K562 (cell line): ENCODE data around the gene TRIM3. TPM values are rescaled to one million over a fixed set of nuclear protein-coding genes. Genes with fewer than 3 reads are reported as not detected.

Experiments used
- ATAC-seq: fragments of 200-7000 bp; cut with Tn5 transposase; 3 replicates; pipeline ENCODE4 v1.9.1; 2020; ENCODE audit warnings: moderate library complexity
- BruUV-seq: library from RNA; stranded (reverse); fragments of 400-500 nt; replicated peaks from 2 replicates; lab custom pipeline; 2021; lab: Mats Ljungman, UMichigan
- CTCF ChIA-PET: fragments of 300-600 bp; formaldehyde crosslinking; extraction: SDS; loops from one replicate; lab custom pipeline; 2021; ENCODE audit warnings: low intra/inter-chr PET ratio; lab: Yijun Ruan, JAX
- POLR2A ChIA-PET: fragments of 300-600, 350-650 bp; sonication (Branson Sonifier 250); formaldehyde crosslinking; extraction: SDS; loops from one replicate; lab custom pipeline; 2021; ENCODE audit warnings: antibody characterized with exemption, inconsistent platforms; lab: Yijun Ruan, JAX
- DNase-seq, 4 experiments: peaks; one replicate each; pipeline versions ENCODE4 v3.0.0 to v3.0.0-alpha.2; 2011 to 2018; ENCODE audit warnings: low spot score in 3 of 4, mixed read lengths in 3 of 4; ENCODE audit errors: extremely low read depth in 1 of 4
- FAIRE-seq: peaks from 2 replicates; lab custom pipeline; 2011; peaks lifted over from hg19 to GRCh38; lab: Jason Lieb, UNC
- H2AFZ ChIP-seq: 2 replicates; pipeline ENCODE4 v1.6.0; 2011; ENCODE audit warnings: low read depth, low read length, control low read depth, inconsistent platforms
- H3K27ac ChIP-seq: fragments of 200-600 bp; 3 replicates; pipeline ENCODE4 v1.8.0; 2011; ENCODE audit warnings: low read depth, mild to moderate bottlenecking, control low read depth, inconsistent platforms, low read length, moderate library complexity, mixed read lengths; ENCODE audit errors: extremely low read depth
- H3K27me3 ChIP-seq, 2 experiments: fragments of 300-600 bp in 1 of 2; 2 replicates in 1 of 2; 3 replicates in 1 of 2; pipeline versions ENCODE4 v1.6.0 to v1.8.0; 2011; ENCODE audit warnings: inconsistent platforms in 2 of 2, low read length in 2 of 2, mild to moderate bottlenecking in 1 of 2, mixed read lengths in 1 of 2, moderate library complexity in 1 of 2; ENCODE audit not compliant: control insufficient read depth in 2 of 2, insufficient read depth in 2 of 2
- H3K36me3 ChIP-seq: fragments of 300-600 bp; 3 replicates; pipeline ENCODE4 v1.8.0; 2011; ENCODE audit warnings: mild to moderate bottlenecking, low read length, inconsistent platforms; ENCODE audit not compliant: control insufficient read depth, insufficient read depth
- H3K4me1 ChIP-seq, 2 experiments: fragments of 200-600 bp in 1 of 2; replicated peaks in 1 of 2; 2 replicates in 1 of 2; 3 replicates in 1 of 2; pipeline versions ENCODE4 v1.5.1 to v1.8.0; 2011; ENCODE audit warnings: inconsistent platforms in 2 of 2, low read length in 2 of 2, mild to moderate bottlenecking in 1 of 2, mixed read lengths in 1 of 2, moderate library complexity in 1 of 2; ENCODE audit not compliant: control insufficient read depth in 2 of 2, insufficient read depth in 2 of 2
- H3K4me2 ChIP-seq: 2 replicates; pipeline ENCODE4 v1.6.1; 2011; ENCODE audit warnings: low read length, control low read depth, inconsistent platforms, mixed read lengths; ENCODE audit not compliant: insufficient read depth
- H3K4me3 ChIP-seq: fragments of 200-600 bp; sonication (generic), shearing (Covaris generic); 2 replicates; pipeline ENCODE4 v1.5.1; 2016; ENCODE audit warnings: control low read depth, inconsistent platforms
- H3K79me2 ChIP-seq: fragments of 200-600 bp; 3 replicates; pipeline ENCODE4 v1.8.0; 2011; ENCODE audit warnings: low read length, inconsistent platforms; ENCODE audit not compliant: control insufficient read depth, insufficient read depth
- H3K9ac ChIP-seq, 2 experiments: 2 replicates each; pipeline versions ENCODE4 v1.6.0 to v1.6.1; 2011; ENCODE audit warnings: low read depth in 2 of 2, low read length in 2 of 2, control low read depth in 1 of 2, inconsistent platforms in 1 of 2, mild to moderate bottlenecking in 1 of 2, mixed read lengths in 1 of 2; ENCODE audit not compliant: insufficient read depth in 1 of 2
- H3K9me1 ChIP-seq: one replicate; pipeline ENCODE4 v1.6.0; 2011; ENCODE audit warnings: inconsistent platforms, mild to moderate bottlenecking, low read length, moderate library complexity; ENCODE audit not compliant: control insufficient read depth, insufficient read depth
- H3K9me3 ChIP-seq: replicated peaks from 2 replicates; pipeline ENCODE4 v1.5.1; 2011; ENCODE audit warnings: low read depth, low read length, inconsistent platforms; ENCODE audit not compliant: control insufficient read depth, insufficient read depth
- H4K20me1 ChIP-seq: replicated peaks from 2 replicates; pipeline ENCODE4 v1.6.1; 2011; ENCODE audit warnings: low read length, inconsistent platforms, mixed read lengths; ENCODE audit not compliant: control insufficient read depth, insufficient read depth
- NFIC ChIP-seq: fragments of 450-650 bp; IDR thresholded peaks from 2 replicates; pipeline ENCODE4 v1.6.1; 2017; ENCODE audit warnings: mild to moderate bottlenecking, inconsistent platforms
- PHTF2 ChIP-seq: fragments of 250-450 bp; sonication (Bioruptor Pico); IDR thresholded peaks from 2 replicates; pipeline ENCODE4 v1.5.0; 2021; ENCODE audit warnings: mild to moderate bottlenecking
- POLR2AphosphoS5 ChIP-seq: IDR thresholded peaks from 2 replicates; pipeline ENCODE4 v1.6.1; 2011; ENCODE audit warnings: mild to moderate bottlenecking, low read depth, low read length, moderate library complexity; ENCODE audit not compliant: control insufficient read depth, insufficient read depth
- PRPF4 ChIP-seq: fragments of 200-400 bp; formaldehyde crosslinking; IDR thresholded peaks from one replicate; pipeline ENCODE4 v1.6.1; 2017; ENCODE audit warnings: low read length, low read depth, mild to moderate bottlenecking; ENCODE audit not compliant: insufficient read depth, poor library complexity, severe bottlenecking
- ZKSCAN1 ChIP-seq: fragments of 150-350 bp; IDR thresholded peaks from 2 replicates; pipeline ENCODE4 v1.6.1; 2016; ENCODE audit warnings: low read depth, low read length
- WGBS: fragments of 100-300 bp; shearing (Covaris generic); methylation state at CpG from one replicate; pipeline ENCODE4 v1.1.6; 2016; ENCODE audit warnings: low coverage, mixed read lengths; ENCODE audit not compliant: insufficient coverage; ENCODE audit errors: missing lambda C conversion rate; 5-methylcytosine and 5-hydroxymethylcytosine counted together
- in situ Hi-C: fragments of 300-500 bp; cut with MboI; formaldehyde crosslinking; loops from 4 replicates; pipeline ENCODE4 v1.15.0; 2018; ENCODE audit warnings: inconsistent platforms, mixed read lengths
- intact Hi-C: fragments of 100-400 bp; cut with micrococcal nuclease; formaldehyde crosslinking; loops from 2 replicates; pipeline ENCODE4 v1.14.2; 2022
- polyA plus RNA-seq, 8 experiments: library from polyadenylated mRNA; depleted of rRNA in 4 of 8; stranded (reverse) in 5 of 8; unstranded in 3 of 8; fragments of >200 nt; fragmentation: Nextera tagmentation in 2 of 8; fragmentation: Illumina TruSeq in 1 of 8; extraction: Ambion mirVana in 2 of 8; extraction: Trizol in 1 of 8; gene quantifications; 2 replicates each; pipeline versions ENCODE4 v1.2.1 to v1.2.3, GENCODE V29; 2011 to 2014; ENCODE audit warnings: inconsistent platforms in 1 of 8, missing spikeins in 1 of 8
- total RNA-seq, 7 experiments: library from RNA; depleted of rRNA in 6 of 7; stranded (reverse); fragments of >200 nt in 6 of 7; fragmentation: Illumina TruSeq in 2 of 7; extraction: Trizol in 2 of 7; gene quantifications; 2 replicates each; pipeline versions ENCODE4 v1.2.1 to v1.2.3, GENCODE V29; 2011 to 2021; ENCODE audit warnings: low replicate concordance in 1 of 7
- TF ChIP-seq, protein P1 (sequence below): sonication (generic); formaldehyde crosslinking; IDR thresholded peaks from 2 replicates; pipeline ENCODE4 v1.8.0; 2023; ENCODE audit warnings: mild to moderate bottlenecking, missing genetic modification reagents

Gene TRIM3
- total and polyA plus RNA-seq, 9 of the 15 experiments (the other 6 are each of a cell fraction or from before 2014, with no cell fraction given): 0.45 to 9.2 (median 4.7) TPM

DNA sequence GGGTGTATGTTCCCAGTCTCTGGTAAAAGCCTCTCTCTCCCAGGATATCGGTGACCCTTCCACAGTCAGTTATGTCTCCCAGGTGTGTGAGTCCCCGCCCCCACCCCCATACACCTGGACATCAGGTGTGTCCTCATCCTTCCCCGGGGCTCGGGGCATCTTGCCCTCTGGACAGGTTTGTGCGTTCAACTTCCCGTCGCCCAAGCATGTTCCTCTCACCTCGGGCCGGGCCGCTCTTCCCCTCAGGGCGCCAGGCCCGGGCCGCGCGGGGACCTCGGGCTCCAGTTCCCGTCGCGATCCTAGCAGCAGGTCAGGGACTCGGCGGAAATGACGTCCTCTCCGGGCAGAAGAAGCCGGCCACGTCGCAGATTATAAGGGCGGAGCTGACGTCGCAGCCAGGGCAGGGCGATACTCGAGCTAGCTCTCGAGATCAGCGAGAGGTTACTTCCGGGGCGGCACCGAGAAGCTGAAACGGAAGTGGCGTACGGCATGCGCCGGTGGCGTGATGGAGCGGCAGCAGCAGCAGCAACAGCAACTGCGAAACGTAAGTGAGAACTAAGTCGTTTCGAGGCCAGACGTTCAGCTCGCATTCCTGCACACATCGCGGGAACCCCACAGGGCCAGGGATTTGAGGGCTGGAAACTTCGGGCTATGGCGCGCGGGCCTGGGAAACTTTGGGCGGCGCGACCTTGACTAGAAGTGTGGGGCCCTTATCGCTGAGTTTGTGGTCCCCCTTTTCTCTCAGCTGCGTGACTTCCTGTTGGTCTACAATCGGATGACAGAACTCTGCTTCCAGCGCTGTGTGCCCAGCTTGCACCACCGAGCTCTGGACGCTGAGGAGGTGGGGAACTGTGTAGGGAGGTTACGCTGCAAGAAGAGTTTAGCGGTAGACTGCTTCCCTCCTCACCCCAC lies 7.5 kb upstream of the TRIM3 start, which contains the start of the genes ARFIP2 and TIMM10B (continued):
- TF ChIP-seq, protein P1, sequence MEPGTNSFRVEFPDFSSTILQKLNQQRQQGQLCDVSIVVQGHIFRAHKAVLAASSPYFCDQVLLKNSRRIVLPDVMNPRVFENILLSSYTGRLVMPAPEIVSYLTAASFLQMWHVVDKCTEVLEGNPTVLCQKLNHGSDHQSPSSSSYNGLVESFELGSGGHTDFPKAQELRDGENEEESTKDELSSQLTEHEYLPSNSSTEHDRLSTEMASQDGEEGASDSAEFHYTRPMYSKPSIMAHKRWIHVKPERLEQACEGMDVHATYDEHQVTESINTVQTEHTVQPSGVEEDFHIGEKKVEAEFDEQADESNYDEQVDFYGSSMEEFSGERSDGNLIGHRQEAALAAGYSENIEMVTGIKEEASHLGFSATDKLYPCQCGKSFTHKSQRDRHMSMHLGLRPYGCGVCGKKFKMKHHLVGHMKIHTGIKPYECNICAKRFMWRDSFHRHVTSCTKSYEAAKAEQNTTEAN (CRISPR knock-in tag): no peak

DNA sequence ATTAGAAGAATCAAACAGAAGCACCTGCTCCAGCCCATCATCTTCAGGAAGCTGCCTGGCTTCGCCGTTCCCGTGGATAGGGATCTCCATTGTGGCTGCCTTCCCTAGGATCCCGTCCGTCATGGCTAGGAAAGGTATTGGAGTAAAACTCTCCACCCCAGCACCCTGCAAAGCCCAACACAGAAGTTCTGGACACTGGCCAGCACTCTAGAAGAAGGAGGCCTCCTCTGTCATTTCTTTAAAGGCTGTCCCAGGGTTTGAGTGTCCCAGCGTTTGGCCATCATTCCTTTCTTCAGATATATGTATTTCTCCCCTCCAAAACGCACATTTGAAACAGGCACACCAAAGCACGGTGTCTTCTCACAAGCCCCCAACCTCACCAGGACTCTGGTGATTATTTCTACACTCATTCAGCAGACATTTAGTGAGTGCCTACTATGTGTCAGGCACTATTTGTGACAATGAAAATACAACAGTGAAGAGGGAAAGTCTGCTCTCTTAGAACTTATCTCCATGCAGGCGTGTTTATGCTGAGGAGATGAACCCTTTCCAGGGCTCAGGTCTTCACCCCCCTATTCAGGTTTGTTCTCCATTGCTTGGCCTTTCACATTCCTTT lies 6.7 kb upstream of the TRIM3 start:
- DNase-seq (no peak), FAIRE-seq (no peak)
- intact Hi-C loops (no loop called here), in situ Hi-C loops (no loop called here)
- H3K4me1 ChIP-seq: peaks cover 14 to 17% of the 10 kb centered on the region in 2 experiments; a peak in 4 of 5 replicates
- CTCF ChIA-PET: no interaction called here
- H3K4me2 ChIP-seq: peak overlapping the region; percentile 97
- H4K20me1 ChIP-seq: no peaks in the 10 kb centered on the region; the same call in 1 of the 2 replicates
- POLR2A ChIA-PET: no interaction called here
- no peak overlapping the region for H2AFZ ChIP-seq
- H3K4me3 ChIP-seq: peak overlapping the region; percentile 87
- no peaks in the 10 kb centered on the region for H3K9me3 ChIP-seq
- 28% methylated on average over 9 of the region's 9 CpGs for whole genome bisulfite sequencing
- BruUV-seq: TSS peak; percentile 58
- H3K27ac ChIP-seq: peak overlapping the region; percentile 93
- H3K9me1 ChIP-seq: no peaks in the 10 kb centered on the region
- no peaks in the 10 kb centered on the region for H3K27me3 ChIP-seq
- TF ChIP-seq POLR2AphosphoS5: peak; percentile 36; the same call in 1 of the 2 replicates
- TF ChIP-seq PRPF4: no peak
- no peak for TF ChIP-seq PHTF2 (CRISPR knock-in tag)
- TF ChIP-seq ZKSCAN1: peak; percentile 84
- peak; percentile 24 for TF ChIP-seq NFIC
- TF ChIP-seq, all 486 proteins: peak for 3
- no peak for ATAC-seq
- H3K9ac ChIP-seq: peak overlapping the region; percentile 95 to 99
- peaks cover 75% of the 10 kb centered on the region for H3K36me3 ChIP-seq
- peaks cover 53% of the 10 kb centered on the region for H3K79me2 ChIP-seq
